GM12874 (cell line): ENCODE measurements around the gene TMED5.

ENCODE experiments used
- CTCF ChIP-seq: IDR thresholded peaks from 2 replicates; pipeline ENCODE4 v1.5.1; 2011; ENCODE audit warnings: low read depth, mild to moderate bottlenecking, control low read depth, low read length, moderate library complexity; ENCODE audit not compliant: insufficient read depth

TMED5 gene

DNA sequence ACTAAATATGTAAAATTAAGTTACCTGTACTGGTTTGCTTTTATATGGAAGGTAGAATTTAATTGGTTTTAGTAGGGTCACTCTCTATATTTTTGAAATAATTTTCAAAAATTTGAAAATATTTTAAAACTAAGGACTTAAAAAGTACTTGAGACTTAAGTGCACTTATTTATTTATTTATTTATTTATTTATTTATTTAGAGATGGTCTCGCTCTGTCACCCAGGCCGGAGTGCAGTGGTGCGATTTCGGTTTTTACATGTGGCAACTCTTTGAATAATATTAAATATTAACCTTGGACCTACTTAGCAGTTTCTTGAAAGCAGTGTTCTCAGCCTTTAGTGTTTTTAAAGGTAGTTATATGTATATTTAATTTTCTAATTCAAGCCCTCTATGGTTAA lies 36.4 kb downstream of the TMED5 start:
- TF ChIP-seq CTCF = no peak

- TF ChIP-seq CTCF = no peak
These were observed 37.1 kb downstream of the TMED5 start for GRCh38 chr1:93143136-93143535.

- TF ChIP-seq CTCF = no peak
These were observed 38.1 kb downstream of the TMED5 start for GRCh38 chr1:93142161-93142560.

GRCh38 chr1:93140106-93140505 lies 40.1 kb downstream of the TMED5 start:
- no peak for TF ChIP-seq CTCF

DNA sequence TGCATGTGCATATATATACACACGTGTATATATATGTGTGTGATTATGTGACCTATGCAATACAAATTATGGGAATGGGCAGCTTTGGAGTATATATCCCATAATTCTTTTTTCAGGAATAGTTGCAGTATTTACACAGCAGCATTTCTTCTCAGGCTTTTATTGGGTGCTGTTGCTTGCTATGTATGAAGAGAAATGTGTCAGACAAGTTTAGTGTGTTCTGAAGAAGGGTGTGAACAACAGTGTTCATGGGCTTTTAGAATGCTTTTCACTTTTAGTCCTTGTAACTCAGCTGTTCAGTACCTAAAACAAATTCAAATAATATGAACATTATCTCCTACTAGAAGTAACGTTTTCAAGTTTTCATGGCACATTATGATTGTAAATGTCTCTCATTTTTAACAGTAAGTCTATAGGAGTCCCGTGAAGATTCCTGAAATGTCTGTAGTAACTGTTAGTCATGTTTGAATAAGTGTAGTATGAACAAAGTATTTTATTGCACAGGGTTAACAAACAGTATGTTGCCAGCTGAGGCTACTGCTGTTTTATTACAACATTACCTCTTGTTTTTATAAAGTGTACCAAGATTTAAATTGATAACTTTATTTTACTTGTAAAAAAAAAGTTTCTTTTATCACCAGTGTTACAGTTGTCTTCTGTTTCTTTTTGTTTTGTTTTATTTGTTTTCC lies 42.5 kb downstream of the TMED5 start:
- no peak for TF ChIP-seq CTCF

- no peak for TF ChIP-seq CTCF
These were observed 43.8 kb downstream of the TMED5 start for GRCh38 chr1:93136445-93136844.

DNA sequence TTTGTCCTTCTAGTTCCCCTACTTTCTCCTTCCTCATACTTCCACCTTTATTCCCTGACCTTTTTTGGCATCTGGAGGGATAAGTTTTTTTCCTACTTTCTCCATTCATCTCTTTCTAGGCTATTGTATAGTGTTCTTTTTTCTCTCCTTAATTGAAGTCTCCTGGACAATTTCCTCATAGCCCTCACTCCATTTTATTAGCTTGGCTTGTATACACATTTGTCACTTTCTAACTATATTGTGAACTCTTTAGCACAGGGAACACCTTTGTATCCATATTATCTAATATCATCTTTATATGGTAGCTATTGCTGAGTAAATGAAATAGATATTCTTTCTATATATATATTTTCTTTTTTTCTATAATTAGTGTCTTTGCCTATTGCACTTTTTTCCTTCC lies 47.6 kb downstream of the TMED5 start:
- TF ChIP-seq CTCF = no peak
